GM12875 (cell line): Measurements from ENCODE around the gene TNIK.

Source experiments
- H3K4me3 ChIP-seq: one replicate; pipeline ENCODE4 v1.5.1; 2011; ENCODE audit warnings: low read depth, low read length, control low read depth
- CTCF ChIP-seq: IDR thresholded peaks from 2 replicates; pipeline ENCODE4 v1.5.1; 2011; ENCODE audit warnings: low read depth, mild to moderate bottlenecking, control low read depth, inconsistent platforms, low read length, moderate library complexity, borderline replicate concordance; ENCODE audit not compliant: insufficient read depth

TNIK gene

DNA sequence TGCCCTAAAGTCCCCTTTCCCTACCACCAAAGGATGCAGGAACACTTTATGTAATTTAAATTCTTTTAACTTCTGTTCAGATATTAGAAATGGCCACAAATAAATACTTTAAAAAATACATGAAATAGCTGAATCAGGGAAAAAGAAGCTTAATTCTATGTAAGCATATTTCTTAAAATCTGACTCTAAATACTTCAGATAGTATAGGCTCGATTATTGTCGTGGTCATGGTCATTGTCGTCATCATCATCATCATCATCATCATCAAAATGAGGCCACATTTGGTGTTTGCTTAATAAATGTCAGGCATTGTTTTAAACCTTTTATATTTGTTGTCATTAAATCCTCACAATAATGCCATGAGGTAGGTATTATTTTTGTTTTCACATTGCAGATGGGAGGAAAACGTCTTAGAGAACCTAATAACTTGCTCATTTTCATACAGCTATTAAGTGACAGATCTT, 448.3 kb downstream of the TNIK start:
- no peak overlapping the region for H3K4me3 ChIP-seq
- no peak for TF ChIP-seq CTCF
